Mucosa of descending colon (tissue), 3 donors: ENCODE results near the gene TGFB1. TPM values are rescaled to one million over a fixed set of nuclear protein-coding genes. Genes with fewer than 3 reads are reported as not detected.

Experiments
- ATAC-seq: fragments of 200-7000 bp; cut with Tn5 transposase; one replicate; pipeline ENCODE4 v1.9.1; 2020; ENCODE audit warnings: mild to moderate bottlenecking, moderate library complexity
- DNase-seq, 3 donors: peaks; one replicate each; pipeline ENCODE4 v3.0.0-alpha.2; 2020
- H3K36me3 ChIP-seq: fragments of 200-600 bp; one replicate; pipeline ENCODE4 v1.8.0; 2021; ENCODE audit warnings: low read depth, mild to moderate bottlenecking
- H3K4me1 ChIP-seq: fragments of 200-600 bp; one replicate; pipeline ENCODE4 v1.8.0; 2021; ENCODE audit warnings: low read depth, mild to moderate bottlenecking
- H3K4me3 ChIP-seq: fragments of 200-600 bp; one replicate; pipeline ENCODE4 v1.8.0; 2021; ENCODE audit warnings: mild to moderate bottlenecking
- H3K9me3 ChIP-seq: fragments of 200-600 bp; one replicate; pipeline ENCODE4 v1.8.0; 2021; ENCODE audit warnings: mild to moderate bottlenecking
- intact Hi-C, 2 donors: fragments of 100-400 bp; cut with DNase I in 1 of 2; cut with micrococcal nuclease in 1 of 2; formaldehyde crosslinking; loops; one replicate each; pipeline versions ENCODE4 v1.11.0 to v1.11.1; 2022; cut with DNase I, micrococcal nuclease
- total RNA-seq, 3 donors: library from RNA; stranded (reverse); fragmentation: NEBNext Ultra II Directional in 2 of 3; extraction: Animal tissue kit (Norgen Biotek cat#: 25700) in 2 of 3; gene quantifications; one replicate each; pipeline versions ENCODE4 v1.2.1 to v1.2.4, GENCODE V29; 2021 to 2023
- TF ChIP-seq, protein P1 (sequence below): fragments of 200-600 bp; IDR thresholded peaks from one replicate; pipeline ENCODE4 v1.8.0; 2022; ENCODE audit warnings: antibody characterized with exemption, mild to moderate bottlenecking
- donor health status: DM: no; HTN: no; CAD: no; lungs with moderate emphysema.
- donor health status: DM: no; HTN: no; CAD: no.
- donor health status: DM: no; HTN: yes; CAD: no.

TGFB1 gene
- total RNA-seq, 3 donors from 2014 or later: 8.2 to 39.6 (median 21.8) TPM

DNA sequence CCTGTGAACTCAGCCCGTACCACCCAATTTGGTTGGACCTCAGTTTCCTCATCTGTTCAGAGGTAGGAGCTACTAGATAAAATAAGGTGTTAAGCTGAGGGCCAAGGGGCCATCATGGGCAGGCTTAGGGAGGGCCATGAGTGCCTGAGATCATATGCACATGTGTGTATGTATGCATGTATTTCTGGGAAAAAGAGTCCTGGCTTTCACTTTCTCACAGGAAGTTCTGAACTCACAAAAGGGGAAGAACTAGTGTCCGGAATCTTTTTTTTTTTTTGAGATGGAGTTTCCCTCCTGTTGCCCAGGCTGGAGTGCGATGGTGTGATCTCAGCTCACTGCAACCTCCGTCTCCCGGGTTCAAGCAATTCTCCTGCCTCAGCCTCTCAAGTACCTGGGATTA lies 18.9 kb downstream of the TGFB1 start:
- DNase-seq (no peak), ATAC-seq (peak; percentile 44)
- Histone ChIP-seq H3K9me3 (no peaks in the 10 kb centered on the region), H3K4me1 (no peaks in the 10 kb centered on the region), H3K4me3 (no peak overlapping the region), H3K36me3 (no peaks in the 10 kb centered on the region)
- TF ChIP-seq, protein P1, sequence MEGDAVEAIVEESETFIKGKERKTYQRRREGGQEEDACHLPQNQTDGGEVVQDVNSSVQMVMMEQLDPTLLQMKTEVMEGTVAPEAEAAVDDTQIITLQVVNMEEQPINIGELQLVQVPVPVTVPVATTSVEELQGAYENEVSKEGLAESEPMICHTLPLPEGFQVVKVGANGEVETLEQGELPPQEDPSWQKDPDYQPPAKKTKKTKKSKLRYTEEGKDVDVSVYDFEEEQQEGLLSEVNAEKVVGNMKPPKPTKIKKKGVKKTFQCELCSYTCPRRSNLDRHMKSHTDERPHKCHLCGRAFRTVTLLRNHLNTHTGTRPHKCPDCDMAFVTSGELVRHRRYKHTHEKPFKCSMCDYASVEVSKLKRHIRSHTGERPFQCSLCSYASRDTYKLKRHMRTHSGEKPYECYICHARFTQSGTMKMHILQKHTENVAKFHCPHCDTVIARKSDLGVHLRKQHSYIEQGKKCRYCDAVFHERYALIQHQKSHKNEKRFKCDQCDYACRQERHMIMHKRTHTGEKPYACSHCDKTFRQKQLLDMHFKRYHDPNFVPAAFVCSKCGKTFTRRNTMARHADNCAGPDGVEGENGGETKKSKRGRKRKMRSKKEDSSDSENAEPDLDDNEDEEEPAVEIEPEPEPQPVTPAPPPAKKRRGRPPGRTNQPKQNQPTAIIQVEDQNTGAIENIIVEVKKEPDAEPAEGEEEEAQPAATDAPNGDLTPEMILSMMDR: no peak
- intact Hi-C loops: no loop called here

DNA sequence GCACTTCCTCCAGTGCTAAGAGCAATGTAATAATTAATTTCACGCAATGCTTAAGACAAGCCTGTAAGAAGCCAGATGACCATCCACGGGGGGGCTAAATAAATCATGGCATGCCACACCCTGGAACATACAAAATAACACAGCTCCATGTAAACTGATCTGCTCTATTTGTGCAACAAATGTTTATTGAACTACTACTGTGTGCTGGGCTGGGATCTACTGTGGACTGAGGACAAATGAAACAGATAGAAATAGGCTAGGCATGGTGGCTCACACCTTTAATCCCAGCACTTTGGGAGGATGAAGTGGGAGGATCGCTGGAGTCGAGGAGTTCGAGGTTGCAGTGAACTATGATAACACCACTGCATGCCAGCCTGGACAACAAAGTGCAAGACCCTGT lies 21.3 kb downstream of the TGFB1 start:
- intact Hi-C loops: no loop called here
- no peak overlapping the region for H3K4me3 ChIP-seq
- H3K4me1 ChIP-seq: peaks cover 11% of the 10 kb centered on the region
- TF ChIP-seq, protein P1: no peak
- H3K36me3 ChIP-seq: no peaks in the 10 kb centered on the region
- no peaks in the 10 kb centered on the region for H3K9me3 ChIP-seq
- ATAC-seq (no peak), DNase-seq (no peak)

DNA sequence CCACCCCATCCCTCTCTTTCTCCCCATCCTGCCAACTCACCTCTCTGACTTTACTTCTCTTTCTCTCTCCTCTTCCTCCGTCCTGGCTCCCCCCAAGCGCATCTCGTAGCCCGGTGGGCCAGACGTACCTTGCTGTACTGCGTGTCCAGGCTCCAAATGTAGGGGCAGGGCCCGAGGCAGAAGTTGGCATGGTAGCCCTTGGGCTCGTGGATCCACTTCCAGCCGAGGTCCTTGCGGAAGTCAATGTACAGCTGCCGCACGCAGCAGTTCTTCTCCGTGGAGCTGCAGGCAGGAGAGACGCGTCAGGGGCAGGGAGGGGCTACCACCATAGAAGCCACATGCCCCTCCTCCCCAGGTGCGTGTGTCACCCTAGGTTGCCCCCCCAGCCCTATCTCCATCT lies 21.7 kb downstream of the TGFB1 start:
- TF ChIP-seq, protein P1: no peak
- H3K36me3 ChIP-seq: no peaks in the 10 kb centered on the region
- H3K9me3 ChIP-seq: no peaks in the 10 kb centered on the region
- peaks cover 13% of the 10 kb centered on the region for H3K4me1 ChIP-seq
- intact Hi-C loops: no loop called here
- ATAC-seq (no peak), DNase-seq (no peak)
- H3K4me3 ChIP-seq: no peak overlapping the region

DNA sequence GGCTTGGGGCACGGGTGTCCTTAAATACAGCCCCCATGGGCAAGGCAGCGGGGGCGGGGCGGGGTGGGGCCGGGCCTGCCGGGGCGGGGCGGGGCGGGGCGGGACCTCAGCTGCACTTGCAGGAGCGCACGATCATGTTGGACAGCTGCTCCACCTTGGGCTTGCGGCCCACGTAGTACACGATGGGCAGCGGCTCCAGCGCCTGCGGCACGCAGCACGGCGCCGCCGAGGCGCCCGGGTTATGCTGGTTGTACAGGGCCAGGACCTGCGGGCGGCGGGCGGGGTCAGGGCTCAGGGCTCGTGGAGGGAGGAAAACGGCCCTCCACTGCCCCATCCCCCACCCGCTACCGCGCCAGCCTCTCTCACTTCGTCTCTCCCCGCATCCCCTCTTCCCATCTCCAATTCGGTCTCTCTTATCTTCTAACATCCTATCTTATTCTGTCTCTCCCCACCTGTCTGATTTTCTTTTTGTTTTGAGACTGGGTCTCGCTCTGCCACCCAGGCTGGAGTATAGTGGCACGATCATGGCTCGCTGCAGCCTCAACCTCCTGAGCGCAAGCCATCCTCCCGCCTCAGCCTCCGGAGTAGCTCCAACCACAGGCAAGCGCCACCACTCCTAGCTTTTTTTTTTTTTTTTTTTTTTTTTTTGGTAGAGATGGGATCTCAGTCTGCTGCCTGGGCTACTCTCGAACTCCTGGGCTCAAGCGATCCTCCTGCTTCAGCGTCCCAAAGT lies 22.6 kb downstream of the TGFB1 start:
- Histone ChIP-seq H3K36me3 (no peaks in the 10 kb centered on the region), H3K4me1 (peaks cover 15% of the 10 kb centered on the region), H3K4me3 (no peak overlapping the region), H3K9me3 (no peaks in the 10 kb centered on the region)
- DNase-seq (no peak), ATAC-seq (no peak)
- TF ChIP-seq, protein P1: no peak
- intact Hi-C loops: no loop called here

DNA sequence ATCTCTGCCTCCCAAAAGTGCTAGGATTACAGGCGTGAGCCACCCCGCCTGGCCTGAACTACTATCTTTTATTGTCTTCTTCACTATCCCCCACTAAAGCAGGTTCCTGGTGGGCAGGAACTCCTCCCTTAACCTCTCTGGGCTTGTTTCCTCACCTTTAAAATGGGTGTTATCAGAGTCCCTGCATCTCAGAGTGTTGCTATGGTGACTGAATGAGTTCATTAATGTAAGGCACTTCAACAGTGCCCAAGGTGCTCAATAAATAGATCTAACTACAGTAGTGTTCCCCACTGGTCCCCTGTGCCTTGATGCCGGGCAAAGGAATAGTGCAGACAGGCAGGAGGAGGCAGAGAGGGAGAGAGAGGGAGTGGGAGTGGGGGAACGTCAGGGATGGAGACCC lies 23.2 kb downstream of the TGFB1 start:
- Histone ChIP-seq H3K9me3 (no peaks in the 10 kb centered on the region), H3K4me1 (peaks cover 22% of the 10 kb centered on the region), H3K36me3 (no peaks in the 10 kb centered on the region), H3K4me3 (no peak overlapping the region)
- TF ChIP-seq, protein P1: no peak
- intact Hi-C loops: no loop called here
- no peak for DNase-seq
- ATAC-seq: no peak

DNA sequence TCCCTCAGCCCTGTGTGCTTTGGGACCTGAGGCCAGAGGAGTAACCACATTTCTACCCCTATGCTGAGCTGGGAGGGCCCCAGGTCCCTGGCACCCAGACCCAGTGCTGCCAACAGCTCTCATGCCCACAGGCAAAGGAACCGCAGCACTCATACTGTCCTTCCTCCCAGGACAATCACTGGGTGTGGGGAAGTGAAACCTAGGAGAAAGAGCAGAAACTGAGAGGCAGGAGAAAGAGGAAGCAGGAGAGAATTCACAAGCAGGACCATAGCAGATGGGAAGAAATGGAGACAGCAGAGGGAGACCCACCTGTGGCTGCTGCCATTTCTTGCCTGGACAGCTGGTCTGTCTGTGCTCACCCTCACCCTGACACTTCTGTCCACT lies 24.9 kb downstream of the TGFB1 start:
- TF ChIP-seq, protein P1: no peak
- intact Hi-C loops: no loop called here
- DNase-seq (no peak), ATAC-seq (no peak)
- Histone ChIP-seq H3K9me3 (no peaks in the 10 kb centered on the region), H3K4me1 (peaks cover 34% of the 10 kb centered on the region), H3K36me3 (no peaks in the 10 kb centered on the region), H3K4me3 (no peak overlapping the region)
